Stimulated activated CD4-positive, alpha-beta T cell treated with anti-CD3 and anti-CD28 coated beads, Interleukin-1b, Interleukin-23, amount 100 ng/mL, for 4 hours (primary cell): ENCODE measurements around the gene CCDC142.
"Not testable (repeated sequence)": the region's sequence is repeated elsewhere in the genome, so short reads cannot be mapped to it uniquely, and the experiment has no call there.

Experiments used
- DNase-seq, 2 donors: peaks; one replicate each; pipeline ENCODE4 v3.0.0-alpha.2; 2020; ENCODE audit warnings: low read depth in 2 of 2

The CCDC142 gene

GRCh38 chr2:74498500-74499266 lies 15.9 kb upstream of the CCDC142 start:
- DNase-seq, result no peak

DNA sequence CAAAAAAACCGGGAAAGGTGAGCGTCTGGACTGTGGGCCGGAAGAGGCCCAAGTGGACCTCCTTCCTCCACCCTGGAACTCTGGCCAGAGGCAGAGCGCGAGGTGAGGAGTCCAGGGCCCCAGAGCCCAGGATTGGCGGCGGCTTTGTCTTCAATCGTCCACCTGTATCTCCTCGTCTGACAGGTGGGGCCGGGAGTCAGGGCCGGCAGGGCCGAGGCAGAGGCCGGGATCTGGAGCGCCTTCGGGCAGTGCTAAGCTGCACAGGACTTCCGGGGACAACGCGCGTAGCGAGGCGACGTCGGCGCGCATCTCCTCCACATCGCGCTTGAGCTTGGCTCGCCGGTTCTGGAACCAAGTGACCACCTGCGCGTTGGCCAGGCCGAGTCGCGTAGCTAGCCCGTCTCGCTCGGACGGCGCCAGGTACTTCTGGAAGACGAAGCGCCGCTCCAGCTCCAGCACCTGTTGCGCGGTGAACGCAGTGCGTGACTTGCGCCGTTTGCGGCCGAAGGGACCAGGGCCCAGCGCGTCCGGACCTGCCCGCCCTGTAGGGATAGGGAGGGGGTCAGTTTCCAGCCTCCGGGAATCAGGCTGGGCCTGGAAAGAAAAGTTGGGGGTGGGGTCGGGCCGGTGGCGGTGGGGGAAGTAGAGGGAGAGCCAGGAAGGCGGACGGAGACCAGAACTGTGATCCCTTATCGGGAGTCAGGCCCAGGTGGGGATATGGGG lies 15.1 kb upstream of the CCDC142 start:
- DNase-seq, result no peak

DNA sequence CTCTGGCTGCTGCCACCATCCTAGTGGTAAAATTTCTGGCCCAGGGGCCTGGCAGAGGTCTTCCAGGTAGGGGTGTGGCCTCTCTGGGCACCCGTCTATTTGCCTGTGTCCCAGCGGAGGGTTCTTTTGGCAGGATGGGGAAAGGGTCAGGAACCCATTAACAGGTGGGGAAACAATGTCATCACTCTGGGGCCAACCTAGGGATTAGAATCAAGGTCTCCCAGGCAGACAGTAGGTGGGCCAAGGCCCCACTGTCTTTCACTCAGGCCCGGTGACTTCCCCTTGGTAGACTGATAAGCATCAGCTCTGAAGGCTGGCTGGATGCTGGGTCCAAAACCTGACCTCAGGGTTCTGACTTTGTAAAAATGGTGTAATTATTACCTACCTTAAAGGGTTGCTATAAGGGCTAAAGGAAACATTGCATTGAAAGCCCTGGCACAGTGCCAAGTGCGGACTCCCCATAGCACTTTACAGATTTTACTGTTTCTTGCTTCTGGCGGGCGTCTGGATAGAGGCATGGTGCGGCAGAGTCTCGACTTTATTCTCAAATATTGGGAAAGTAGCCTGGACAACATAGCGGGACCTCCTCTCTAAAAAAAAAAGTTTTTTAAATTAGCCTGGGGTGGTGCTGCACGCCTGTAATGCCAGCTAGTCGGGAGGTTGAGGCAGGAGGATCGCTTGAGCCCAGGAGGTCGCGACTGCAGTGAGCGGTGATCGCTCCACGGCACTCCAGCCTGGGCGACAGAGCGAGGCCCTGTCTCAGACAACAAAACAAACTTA lies 14.4 kb upstream of the CCDC142 start:
- DNase-seq, result no peak

DNA sequence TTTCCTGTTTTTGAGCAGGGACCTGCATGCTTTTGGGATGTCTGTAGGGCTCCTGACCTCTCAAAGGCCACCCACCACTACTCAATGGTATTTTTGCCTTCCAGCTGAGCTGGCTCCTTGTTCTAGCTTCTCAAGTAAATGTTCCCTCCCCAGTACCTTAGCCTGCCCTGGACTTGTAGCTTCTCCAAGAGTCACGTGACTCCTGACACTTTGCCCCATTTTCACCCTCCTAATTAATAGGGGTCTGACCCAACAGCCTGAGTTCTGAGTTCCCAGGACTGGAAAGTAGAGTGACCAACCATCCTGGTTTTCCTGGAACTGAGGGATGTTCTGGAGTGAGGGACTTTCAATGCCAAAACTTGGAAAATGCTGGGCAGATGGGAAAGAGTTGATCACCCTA lies 12.6 kb upstream of the CCDC142 start:
- DNase-seq, result no peak

- no peak for DNase-seq
Measured at GRCh38 chr2:74493546-74493945, 10.7 kb upstream of the CCDC142 start.

GRCh38 chr2:74491648-74492544 lies 9.1 kb upstream of the CCDC142 start:
- DNase-seq, result no peak

GRCh38 chr2:74489906-74490305 lies 7.1 kb upstream of the CCDC142 start:
- no peak for DNase-seq

DNA sequence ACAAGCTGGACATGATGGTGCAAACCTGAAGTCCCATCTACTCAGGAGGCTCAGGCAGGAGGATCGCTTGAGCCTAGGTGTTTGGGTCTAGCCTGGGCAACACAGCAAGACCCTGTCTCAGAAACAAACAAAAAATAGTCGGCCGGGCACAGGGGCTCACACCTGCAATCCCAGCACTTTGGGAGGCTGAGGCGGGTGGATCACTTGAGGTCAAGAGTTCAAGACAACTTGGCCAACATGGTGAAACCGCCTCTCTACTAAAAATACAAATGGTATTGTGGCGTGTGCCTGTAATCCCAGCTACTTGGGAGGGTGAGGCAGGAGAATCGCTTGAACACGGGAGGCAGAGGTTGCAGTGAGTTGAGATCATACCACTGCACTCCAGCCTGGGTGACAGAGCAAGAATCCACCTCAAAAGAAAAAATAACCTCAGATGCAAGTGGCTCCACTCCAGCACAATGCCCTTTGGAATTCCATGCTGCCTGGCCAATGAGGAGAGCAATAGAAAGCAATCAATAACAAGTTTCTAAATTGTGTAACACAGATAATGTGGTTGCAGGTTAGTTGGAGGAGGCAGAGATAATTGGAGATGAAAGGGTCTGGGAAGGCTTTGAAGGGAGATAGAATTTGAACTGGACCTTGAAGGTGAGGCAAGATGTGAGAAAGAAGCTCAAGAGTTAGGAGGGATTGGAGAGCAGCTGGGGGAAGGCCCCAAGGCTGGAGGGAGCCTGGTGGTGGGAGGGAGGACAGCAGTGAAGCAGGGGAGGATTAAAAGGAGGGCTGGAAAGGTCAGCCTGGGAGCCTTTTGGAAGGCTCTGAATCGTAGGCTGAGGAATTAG lies 6.1 kb upstream of the CCDC142 start:
- no peak for DNase-seq

- DNase-seq, result no peak
Measured at GRCh38 chr2:74486141-74486540, 3.3 kb upstream of the CCDC142 start.

DNA sequence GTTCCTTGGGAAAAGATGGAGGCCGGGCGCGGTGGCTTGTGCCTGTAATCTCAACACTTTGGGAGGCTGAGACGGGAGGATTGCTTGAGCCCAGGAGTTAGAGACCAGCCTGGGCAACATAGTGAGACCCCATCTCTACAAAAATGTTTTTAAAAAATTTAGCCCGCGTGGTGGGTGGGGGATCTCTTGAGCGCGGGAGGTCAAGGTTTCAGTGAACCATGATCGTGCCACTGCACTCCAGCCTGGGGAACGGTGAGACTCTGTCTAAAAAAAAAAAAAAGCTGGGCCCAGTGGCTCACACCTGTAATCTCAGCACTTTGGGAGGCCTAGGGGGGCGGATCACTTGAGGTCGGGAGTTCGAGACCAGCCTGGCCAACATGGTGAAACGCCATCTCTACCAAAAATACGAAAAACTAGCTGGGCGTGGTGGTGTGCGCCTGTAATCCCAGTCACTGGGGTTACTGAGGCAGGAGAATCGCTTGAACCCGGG lies 922 bp upstream of the CCDC142 start:
- not testable (repeated sequence) for DNase-seq

GRCh38 chr2:74481961-74482800 lies 617 bp downstream of the CCDC142 start:
- DNase-seq, result no peak

DNA sequence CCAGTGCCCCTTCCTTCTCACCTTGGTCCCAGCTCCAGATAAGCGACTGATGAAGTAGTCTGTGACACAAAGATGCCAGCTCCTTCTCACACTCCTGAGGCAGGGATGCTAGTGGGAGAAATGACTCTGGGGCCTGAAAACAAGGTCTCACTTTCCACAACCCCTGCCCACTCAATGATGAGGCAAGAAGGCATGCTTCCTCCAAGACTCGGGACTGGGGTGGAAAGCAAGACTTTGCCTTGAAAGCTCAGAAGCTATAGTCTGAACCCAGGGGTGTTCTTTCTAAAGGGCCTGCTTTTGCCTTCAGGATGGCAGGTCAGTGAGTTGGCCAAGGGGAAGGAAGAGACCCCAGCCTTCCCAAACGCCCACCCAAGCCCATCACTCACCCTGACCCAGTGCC lies 1.4 kb downstream of the CCDC142 start:
- DNase-seq, result no peak

GRCh38 chr2:74474899-74475298 lies 7.9 kb downstream of the CCDC142 start:
- DNase-seq, result no peak

DNA sequence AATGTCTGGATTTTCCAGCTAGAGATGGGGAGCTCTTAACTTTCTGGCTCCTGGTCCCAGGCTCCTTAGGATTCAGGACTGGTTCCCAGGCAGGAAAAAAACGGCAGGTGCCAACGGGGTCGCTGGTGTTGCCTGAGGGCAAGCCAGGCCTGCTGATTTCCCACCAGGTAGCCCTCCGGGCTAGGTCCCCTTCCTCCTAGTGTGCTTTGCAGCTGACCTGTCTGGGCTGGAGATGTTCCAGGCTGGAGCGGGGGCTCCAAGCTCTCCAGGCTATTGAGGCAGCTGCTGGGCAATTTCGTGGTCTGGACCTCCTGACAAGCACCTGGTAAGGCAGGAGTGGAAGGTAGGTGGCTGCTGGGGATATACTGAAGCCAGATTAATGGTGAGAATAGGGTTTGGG lies 8.3 kb downstream of the CCDC142 start:
- DNase-seq, result no peak

DNA sequence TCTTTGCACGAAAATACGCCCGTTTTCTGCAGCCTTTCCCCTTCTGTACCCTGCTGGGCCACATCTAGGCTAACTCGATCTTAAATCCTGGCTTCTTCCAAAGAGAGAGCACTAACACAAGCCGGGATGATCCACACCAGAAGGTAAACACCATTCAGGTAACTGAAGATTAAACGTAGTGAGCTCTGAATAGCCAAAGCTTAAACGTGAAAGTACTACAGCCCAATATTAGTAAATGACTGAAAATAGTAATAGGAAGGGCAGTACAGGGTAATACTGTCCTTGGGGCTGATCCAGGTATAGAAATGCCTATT lies 9.9 kb downstream of the CCDC142 start:
- DNase-seq, result no peak

DNA sequence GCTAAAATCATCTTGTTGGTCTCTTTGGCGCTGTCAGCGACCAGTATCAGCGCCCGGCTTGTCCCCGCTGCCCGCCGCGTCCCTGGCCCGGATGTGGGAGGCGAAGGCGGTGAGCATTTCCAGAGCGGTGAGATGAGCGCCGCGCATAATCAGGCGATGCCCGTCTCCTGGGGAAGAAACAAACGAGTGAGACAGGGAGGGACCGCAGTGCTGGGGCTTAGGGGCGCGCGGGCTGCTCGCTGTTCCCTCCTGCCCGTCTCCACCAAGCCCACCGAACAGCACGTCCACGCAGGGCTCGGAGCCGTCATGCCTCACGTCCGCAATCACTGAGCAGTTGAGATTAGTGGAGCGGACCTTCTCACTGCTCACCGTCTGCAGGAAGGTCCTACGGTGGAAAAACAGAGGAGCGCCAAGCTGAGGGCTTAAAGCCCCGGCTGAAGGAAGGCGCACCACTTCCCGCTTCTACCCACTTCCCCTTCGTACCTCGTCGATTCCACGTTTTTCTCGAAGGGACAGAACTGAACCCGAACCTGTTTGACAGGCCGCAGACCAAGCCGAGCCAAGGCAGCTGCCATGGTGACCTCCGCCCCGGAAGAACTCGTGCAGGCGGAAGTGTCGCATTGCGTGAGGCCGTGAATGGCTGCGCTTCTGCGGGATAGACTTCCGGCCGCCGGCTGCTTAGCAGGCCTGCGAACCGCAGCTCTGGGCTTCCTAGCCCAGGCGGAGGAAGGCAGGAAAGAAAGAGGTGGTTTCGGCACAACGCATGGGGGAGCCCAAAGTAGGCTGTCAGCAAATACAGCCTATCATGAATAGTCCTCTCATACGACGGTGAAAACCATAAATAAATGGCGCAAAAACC lies 10.5 kb downstream of the CCDC142 start, which contains the start of gene MRPL53:
Gene MRPL53 (minus strand): TSS at position 595 of the 859 bp plus-strand sequence. CDS start 20 bp downstream, at position 575.
- peak; percentile 96 for DNase-seq

DNA sequence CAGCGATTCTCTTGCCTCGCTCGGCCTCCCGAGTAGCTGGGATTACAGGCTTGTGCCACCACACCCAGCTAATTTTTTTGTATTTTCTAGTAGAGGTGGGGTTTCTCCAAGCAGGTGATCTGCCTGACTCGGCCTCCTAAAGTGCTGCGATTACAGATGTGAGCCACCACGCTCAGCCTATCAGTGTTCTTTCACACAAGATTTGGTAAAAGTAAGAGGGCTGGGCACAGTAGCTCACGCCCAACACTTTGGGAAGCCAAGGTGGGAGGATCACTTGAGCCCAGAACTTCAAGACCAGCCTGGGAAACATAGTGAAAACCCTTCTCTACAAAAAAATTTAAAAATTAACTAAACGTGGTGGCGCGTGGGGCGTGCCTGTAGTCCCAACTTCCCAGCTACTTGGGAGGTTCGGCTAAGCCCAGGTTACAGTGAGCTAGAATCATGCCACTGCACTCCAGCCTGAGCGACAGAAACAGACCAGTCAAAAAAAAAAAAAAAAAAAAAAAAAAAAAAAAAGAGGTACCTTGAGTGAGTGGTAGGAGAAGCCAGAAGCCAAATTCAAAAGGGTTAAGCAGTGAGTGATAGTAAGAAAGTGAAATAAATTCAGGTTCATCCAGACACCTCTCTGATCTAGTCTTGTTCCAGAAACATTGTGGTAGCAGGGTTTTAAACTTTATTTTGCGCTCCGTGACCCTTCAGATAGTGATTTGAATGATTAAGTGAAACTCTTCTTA lies 11.3 kb downstream of the CCDC142 start:
- DNase-seq, result no peak

DNA sequence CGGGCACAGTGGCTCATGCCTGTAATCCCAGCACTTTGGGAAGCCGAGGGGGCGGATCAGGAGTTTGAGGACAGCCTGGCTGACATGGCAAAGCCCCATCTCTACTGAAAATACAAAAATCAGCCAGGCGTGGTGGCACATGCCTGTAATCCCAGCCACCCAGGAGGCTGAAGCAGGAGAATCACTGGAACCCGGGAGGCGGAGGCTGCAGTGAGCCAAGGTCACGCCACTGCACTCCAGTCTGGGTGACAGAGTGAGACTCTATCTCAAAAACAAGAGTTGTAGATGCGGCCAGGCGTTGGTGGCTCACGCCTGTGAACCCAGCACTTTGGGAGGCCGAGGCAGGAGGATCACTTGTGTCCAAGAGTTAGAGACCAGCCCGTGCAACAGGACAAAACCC lies 12.1 kb downstream of the CCDC142 start:
- not testable (repeated sequence) for DNase-seq
